ENCODE results near the gene NECTIN2.
A peak's percentile ranks its signal among the peaks of the same experiment; 100 is the strongest.

DNA sequence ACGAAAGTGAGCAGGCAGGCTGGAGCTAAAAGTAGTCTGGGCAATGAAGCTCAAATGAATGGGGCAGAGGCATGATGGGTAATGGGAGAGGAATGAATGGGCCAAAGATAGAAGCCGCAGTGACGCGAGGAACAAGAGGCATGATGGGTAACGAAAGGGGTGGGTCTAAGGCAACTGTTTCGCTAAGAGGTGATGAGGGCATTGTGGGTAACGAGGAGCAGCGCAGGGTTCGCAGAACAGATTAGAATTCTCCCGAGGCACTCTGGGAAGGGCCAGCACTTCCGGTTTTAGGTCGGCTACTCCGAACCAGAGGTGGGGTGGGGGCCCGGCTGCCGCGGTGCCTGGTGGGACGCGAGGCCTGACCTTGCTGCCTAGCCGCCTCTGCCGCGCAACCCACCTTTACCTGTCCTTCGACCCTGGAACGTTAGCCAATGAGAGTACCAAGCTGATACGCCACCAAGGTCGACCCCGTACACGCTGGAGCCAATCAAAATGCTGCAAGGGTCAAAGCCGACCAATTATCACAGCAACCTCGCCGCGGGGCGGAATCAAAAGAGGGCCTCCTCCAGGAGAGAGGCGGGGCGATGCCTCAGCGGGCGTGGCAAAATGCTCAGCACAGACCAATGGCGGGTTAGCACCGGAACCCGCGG lies 44.4 kb downstream of the NECTIN2 start:
- TF ChIP-seq EZH2 (IDR thresholded peaks at IDR 0.05) (no peak), POLR2AphosphoS5 (IDR thresholded peaks at IDR 0.05; ENCODE audit: borderline replicate concordance, low read depth, low read length) (peak; percentile 92), FOXP2 (optimal IDR thresholded peaks at IDR 0.05; ENCODE audit: control extremely low read depth, extremely low read length, insufficient read depth) (no peak)

Data from SK-N-MC (cell line).